Subcutaneous adipose tissue (tissue), 4 donors: ENCODE measurements around the gene PABPN1. TPM values are rescaled to one million over a fixed set of nuclear protein-coding genes. Genes with fewer than 3 reads are reported as not detected.

Experiments
- total RNA-seq, 4 donors: library from RNA; depleted of rRNA; stranded (reverse); fragments of >200 nt; gene quantifications; one replicate each; pipeline ENCODE4 v1.1.0, GENCODE V29; 2016
- TF ChIP-seq, protein P1 (sequence below): fragments of 450-650 bp; IDR thresholded peaks from one replicate; pipeline ENCODE4 v1.5.1; 2016; ENCODE audit warnings: low read depth, mild to moderate bottlenecking, control low read depth, antibody characterized with exemption, moderate library complexity

PABPN1 gene, protein sequence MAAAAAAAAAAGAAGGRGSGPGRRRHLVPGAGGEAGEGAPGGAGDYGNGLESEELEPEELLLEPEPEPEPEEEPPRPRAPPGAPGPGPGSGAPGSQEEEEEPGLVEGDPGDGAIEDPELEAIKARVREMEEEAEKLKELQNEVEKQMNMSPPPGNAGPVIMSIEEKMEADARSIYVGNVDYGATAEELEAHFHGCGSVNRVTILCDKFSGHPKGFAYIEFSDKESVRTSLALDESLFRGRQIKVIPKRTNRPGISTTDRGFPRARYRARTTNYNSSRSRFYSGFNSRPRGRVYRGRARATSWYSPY
- 10 to 100 TPM; 31.8 to 56.1 (median 42.5) TPM for total RNA-seq

DNA sequence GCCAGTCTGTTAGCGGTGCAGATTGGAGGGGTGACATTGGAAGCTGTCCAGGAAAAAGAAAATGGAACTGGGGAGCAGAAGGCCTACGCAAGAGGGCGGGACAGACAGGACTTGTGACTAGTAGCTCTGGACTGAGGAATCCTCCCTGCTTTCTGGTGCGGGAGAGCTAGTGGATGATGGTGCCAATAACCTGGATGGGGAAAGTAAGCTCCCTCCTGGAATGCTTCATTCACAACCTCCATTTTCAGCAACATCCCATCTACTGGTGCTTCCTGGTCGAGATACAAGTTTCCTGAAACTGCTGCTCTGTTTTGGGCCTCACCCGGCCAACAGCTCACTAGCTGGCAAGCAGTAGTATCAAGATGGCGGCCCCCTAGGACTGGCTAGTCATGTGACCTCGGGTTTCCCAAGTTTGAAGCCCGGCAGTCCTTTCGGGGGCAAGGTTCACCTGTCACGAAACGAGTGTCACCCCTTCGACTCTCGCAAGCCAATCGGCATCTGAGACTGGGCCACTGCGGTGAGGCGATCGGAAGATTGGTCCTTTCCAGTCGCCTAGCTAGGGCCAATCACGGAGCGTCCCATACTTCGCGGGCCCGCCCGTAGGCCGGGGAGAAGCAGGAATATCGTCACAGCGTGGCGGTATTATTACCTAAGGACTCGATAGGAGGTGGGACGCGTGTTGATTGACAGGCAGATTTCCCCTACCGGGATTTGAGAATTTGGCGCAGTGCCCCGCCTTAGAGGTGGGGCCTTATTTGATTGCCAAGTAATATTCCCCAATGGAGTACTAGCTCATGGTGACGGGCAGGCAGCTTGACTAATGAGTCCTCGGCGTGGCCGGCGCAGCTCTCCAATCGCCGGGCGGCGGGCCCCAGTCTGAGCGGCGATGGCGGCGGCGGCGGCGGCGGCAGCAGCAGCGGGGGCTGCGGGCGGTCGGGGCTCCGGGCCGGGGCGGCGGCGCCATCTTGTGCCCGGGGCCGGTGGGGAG is at the start of gene PABPN1:
Gene PABPN1 (plus strand): TSS at position 874 of the 988 bp plus-strand sequence. CDS start 13 bp downstream, at position 887.
- TF ChIP-seq, protein P1, sequence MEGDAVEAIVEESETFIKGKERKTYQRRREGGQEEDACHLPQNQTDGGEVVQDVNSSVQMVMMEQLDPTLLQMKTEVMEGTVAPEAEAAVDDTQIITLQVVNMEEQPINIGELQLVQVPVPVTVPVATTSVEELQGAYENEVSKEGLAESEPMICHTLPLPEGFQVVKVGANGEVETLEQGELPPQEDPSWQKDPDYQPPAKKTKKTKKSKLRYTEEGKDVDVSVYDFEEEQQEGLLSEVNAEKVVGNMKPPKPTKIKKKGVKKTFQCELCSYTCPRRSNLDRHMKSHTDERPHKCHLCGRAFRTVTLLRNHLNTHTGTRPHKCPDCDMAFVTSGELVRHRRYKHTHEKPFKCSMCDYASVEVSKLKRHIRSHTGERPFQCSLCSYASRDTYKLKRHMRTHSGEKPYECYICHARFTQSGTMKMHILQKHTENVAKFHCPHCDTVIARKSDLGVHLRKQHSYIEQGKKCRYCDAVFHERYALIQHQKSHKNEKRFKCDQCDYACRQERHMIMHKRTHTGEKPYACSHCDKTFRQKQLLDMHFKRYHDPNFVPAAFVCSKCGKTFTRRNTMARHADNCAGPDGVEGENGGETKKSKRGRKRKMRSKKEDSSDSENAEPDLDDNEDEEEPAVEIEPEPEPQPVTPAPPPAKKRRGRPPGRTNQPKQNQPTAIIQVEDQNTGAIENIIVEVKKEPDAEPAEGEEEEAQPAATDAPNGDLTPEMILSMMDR: no peak

DNA sequence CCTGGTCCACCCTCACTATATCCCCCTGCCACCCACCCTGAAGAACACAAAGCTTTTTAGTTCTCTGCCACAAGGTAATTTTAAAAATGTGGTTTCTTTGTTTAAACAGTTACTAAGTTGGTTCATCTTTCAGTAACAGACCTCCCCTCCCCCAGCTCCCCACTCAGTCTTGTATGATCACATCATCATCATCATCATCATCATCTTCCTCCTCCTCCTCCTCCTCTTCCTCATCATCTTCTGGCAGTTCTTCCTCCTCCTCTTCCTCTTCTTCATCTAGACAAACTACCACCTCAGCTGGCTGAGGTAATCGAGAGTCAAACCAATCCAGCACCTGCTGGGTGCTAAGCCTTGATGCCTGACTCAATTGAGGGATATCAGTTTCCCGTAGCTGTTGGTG is 45.8 kb upstream of the PABPN1 start:
- TF ChIP-seq, protein P1: no peak

DNA sequence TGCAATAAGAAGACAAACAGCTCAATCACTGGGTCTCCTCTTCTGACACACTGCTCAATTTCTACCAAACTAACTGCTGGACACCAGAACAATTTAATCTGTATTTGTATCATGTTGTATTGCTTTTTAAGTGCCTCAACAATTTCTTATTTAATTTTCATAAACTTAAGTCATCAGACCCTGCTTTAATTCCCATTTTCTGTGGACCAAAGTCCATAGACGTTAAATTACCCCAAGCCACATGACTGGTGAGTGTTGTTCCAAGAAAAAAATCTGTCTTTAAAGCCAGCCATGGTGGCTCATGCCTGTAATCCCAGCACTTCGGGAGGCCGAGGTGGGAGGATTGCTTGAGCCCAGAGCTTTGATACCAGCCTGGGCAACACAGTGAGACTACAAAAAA is 44.1 kb upstream of the PABPN1 start:
- TF ChIP-seq, protein P1: no peak

- TF ChIP-seq, protein P1: no peak
Observed at GRCh38 chr14:23281247-23281646, 40.0 kb upstream of the PABPN1 start.

DNA sequence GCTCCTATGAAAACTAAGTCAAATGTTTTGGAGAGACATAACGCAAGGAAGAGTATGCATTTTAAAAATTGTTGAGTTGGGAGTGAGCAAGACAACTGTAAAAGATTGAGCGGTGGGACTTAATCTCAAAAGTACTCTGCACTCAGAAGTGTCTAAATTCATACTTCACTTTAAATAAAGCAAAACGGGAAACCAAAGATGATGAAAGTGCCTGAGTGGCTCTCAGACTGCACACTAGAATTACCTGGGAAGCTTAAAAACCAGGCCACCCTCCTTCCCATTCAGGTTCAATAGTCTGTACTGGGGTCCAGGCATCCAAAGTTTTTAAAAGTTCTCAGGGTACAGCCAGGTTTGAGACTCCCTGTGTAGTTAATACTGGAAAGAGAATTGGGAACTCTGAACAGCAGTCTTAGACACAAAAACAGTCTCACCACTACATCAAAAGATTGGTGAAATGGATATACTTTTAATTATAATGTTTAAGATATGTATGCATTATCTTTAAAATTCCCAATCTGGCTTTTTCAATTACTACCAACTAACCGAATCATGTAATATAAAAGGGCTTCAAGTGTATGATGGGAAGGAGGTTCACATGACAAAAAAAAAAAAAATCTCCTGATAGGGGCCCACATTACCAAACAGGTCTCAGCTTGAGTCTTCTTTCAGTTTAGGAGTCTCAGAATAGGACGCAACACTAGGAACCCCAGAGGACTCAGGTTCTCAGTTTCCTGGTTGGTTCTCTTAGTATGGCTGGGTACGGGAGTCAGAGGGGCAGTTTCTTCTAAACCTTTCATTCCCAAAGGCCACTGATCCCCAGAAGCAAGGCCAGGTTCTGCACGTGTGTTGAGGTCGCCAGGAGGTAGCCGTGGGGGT is 36.4 kb upstream of the PABPN1 start:
- TF ChIP-seq, protein P1: no peak

DNA sequence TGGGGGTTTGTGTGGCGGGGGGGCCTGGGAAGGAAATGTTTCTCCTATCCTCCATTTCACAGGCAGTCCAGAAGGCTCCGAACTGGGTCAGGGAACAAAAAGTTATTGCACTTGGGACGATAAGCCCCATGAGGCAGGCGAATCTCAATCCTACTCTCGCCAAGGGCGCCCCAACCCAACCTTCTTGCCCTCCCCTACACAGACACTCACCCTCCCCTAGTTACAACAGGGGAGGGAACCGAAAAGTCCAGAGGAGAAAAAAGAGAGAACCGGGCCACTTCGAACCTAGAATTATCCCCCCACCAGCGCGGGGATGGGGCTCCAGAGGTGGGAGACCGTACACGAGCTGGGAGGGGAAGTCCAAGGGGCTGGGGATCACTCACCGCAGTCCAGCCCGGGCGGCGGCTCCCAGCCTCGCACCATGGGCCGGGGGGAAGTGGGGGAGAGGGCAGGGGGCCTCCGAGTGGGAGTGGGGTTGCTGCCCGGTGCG is 35.7 kb upstream of the PABPN1 start:
- TF ChIP-seq, protein P1: no peak
